ENCODE data around the gene DPEP3.

DNA sequence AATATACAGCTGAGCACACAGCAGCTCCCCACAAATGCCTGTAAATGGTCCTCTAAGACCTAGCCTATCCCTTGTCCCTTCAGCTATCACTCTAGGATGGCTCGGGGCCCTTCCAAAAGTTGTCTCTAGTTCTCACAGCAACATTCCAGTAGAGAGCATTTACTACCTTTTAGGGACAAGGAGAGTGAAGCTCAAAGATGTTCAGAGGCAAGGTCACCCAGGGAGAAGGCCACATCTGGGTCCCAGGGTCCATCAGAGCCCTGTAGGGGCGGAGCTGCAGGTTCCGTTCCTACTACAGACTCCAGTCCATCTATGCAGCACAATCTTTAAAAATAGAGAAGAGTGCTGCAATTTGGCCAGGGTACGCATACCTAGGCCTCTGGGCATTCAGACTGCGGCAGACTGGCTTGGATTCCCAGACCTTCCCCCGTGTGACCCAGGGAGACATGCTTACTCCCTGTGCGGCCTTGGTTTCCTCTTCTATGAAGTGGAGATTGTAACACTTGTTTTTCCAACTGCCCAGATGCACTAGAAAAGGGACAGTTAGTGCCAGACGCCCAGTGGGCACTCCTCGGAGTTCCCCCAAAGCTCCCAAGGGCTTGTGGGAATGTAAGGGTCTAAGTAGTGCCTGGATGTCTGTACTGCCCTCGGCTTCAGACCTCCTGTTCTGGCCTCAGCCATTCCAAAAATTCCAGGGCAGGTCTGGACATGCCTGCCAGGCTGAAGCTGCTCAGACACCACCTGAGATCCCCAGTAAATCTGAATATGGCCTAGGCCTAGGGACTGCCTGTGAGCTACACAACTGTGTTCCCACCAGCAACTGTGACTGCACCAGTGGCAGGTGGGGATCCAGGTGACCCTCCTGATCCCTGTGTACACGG is 14.4 kb downstream of the DPEP3 start:
- TF ChIP-seq, protein P1, sequence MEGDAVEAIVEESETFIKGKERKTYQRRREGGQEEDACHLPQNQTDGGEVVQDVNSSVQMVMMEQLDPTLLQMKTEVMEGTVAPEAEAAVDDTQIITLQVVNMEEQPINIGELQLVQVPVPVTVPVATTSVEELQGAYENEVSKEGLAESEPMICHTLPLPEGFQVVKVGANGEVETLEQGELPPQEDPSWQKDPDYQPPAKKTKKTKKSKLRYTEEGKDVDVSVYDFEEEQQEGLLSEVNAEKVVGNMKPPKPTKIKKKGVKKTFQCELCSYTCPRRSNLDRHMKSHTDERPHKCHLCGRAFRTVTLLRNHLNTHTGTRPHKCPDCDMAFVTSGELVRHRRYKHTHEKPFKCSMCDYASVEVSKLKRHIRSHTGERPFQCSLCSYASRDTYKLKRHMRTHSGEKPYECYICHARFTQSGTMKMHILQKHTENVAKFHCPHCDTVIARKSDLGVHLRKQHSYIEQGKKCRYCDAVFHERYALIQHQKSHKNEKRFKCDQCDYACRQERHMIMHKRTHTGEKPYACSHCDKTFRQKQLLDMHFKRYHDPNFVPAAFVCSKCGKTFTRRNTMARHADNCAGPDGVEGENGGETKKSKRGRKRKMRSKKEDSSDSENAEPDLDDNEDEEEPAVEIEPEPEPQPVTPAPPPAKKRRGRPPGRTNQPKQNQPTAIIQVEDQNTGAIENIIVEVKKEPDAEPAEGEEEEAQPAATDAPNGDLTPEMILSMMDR (IDR thresholded peaks at IDR 0.05; ENCODE audit: low read length): no peak
- TF ChIP-seq EZH2phosphoT487 (IDR thresholded peaks at IDR 0.05; ENCODE audit: low read length): no peak
